SK-N-SH treated with all-trans-retinoic acid at 6 μM for 48 hours (cell line): ENCODE measurements around the gene ANP32B.

Source experiments
- ATAC-seq: fragments of 200-7000 bp; cut with Tn5 transposase; 3 replicates; pipeline ENCODE4 v1.9.1; 2020; ENCODE audit warnings: mild to moderate bottlenecking, moderate library complexity
- BACH2 ChIP-seq: fragments of 250-450 bp; sonication (Bioruptor Pico); IDR thresholded peaks from 2 replicates; pipeline ENCODE4 v1.9.0; 2021; ENCODE audit warnings: mild to moderate bottlenecking, borderline replicate concordance
- CREB5 ChIP-seq: fragments of 250-450 bp; sonication (Bioruptor Pico); IDR thresholded peaks from 2 replicates; pipeline ENCODE4 v1.5.1; 2020; ENCODE audit warnings: low read depth, mild to moderate bottlenecking, moderate library complexity
- CSDC2 ChIP-seq: fragments of 250-450 bp; sonication (Bioruptor Pico); IDR thresholded peaks from 2 replicates; pipeline ENCODE4 v1.5.0; 2020; ENCODE audit warnings: mild to moderate bottlenecking, moderate library complexity
- CSRNP3 ChIP-seq: fragments of 250-450 bp; sonication (Bioruptor Pico); IDR thresholded peaks from 2 replicates; pipeline ENCODE4 v1.5.1; 2021; ENCODE audit warnings: mild to moderate bottlenecking, moderate library complexity
- ESRRG ChIP-seq: fragments of 250-450 bp; sonication (Bioruptor Pico); IDR thresholded peaks from 2 replicates; pipeline ENCODE4 v1.6.1; 2021; ENCODE audit warnings: mild to moderate bottlenecking
- GLIS3 ChIP-seq: fragments of 250-450 bp; sonication (Bioruptor Pico); IDR thresholded peaks from 2 replicates; pipeline ENCODE4 v1.5.0; 2020; ENCODE audit warnings: mild to moderate bottlenecking, moderate library complexity
- ISL1 ChIP-seq: fragments of 250-450 bp; sonication (Bioruptor Pico); IDR thresholded peaks from 2 replicates; pipeline ENCODE4 v2.1.2; 2022; ENCODE audit warnings: mild to moderate bottlenecking, moderate library complexity
- PATZ1 ChIP-seq: fragments of 250-450 bp; sonication (Bioruptor Pico); IDR thresholded peaks from 2 replicates; pipeline ENCODE4 v1.8.0; 2020; ENCODE audit warnings: mild to moderate bottlenecking, moderate library complexity, borderline replicate concordance
- POU6F1 ChIP-seq: fragments of 250-450 bp; sonication (Bioruptor Pico); IDR thresholded peaks from 2 replicates; pipeline ENCODE4 v1.8.0; 2021; ENCODE audit warnings: low read depth, mild to moderate bottlenecking, moderate library complexity, borderline replicate concordance
- PPARA ChIP-seq: fragments of 250-450 bp; sonication (Bioruptor Pico); IDR thresholded peaks from 2 replicates; pipeline ENCODE4 v1.5.0; 2020; ENCODE audit warnings: mild to moderate bottlenecking, borderline replicate concordance
- RARB ChIP-seq: fragments of 250-450 bp; sonication (Bioruptor Pico); IDR thresholded peaks from 2 replicates; pipeline ENCODE4 v1.8.0; 2021; ENCODE audit warnings: mild to moderate bottlenecking, moderate library complexity
- SNAI2 ChIP-seq: fragments of 250-450 bp; sonication (Bioruptor Pico); IDR thresholded peaks from 2 replicates; pipeline ENCODE4 v1.5.0; 2020; ENCODE audit warnings: mild to moderate bottlenecking, moderate library complexity
- TCF4 ChIP-seq: fragments of 250-450 bp; sonication (Bioruptor Pico); IDR thresholded peaks from 2 replicates; pipeline ENCODE4 v1.8.0; 2021; ENCODE audit warnings: mild to moderate bottlenecking, moderate library complexity, borderline replicate concordance
- TOX ChIP-seq: fragments of 250-450 bp; sonication (Bioruptor Pico); IDR thresholded peaks from 2 replicates; pipeline ENCODE4 v1.8.0; 2021; ENCODE audit warnings: mild to moderate bottlenecking, moderate library complexity, borderline replicate concordance
- TSHZ2 ChIP-seq: fragments of 250-450 bp; sonication (Bioruptor Pico); IDR thresholded peaks from 2 replicates; pipeline ENCODE4 v1.5.0; 2020; ENCODE audit warnings: mild to moderate bottlenecking, moderate library complexity
- ZC3H10 ChIP-seq: fragments of 250-450 bp; sonication (Bioruptor Pico); IDR thresholded peaks from 2 replicates; pipeline ENCODE4 v1.5.1; 2021; ENCODE audit warnings: mild to moderate bottlenecking, moderate library complexity
- ZFP3 ChIP-seq: fragments of 250-450 bp; sonication (Bioruptor Pico); IDR thresholded peaks from 2 replicates; pipeline ENCODE4 v1.5.0; 2020; ENCODE audit warnings: mild to moderate bottlenecking, moderate library complexity
- ZFP30 ChIP-seq: fragments of 450-650 bp; formaldehyde crosslinking; IDR thresholded peaks from 2 replicates; pipeline ENCODE4 v1.5.0; 2022; ENCODE audit warnings: mild to moderate bottlenecking, moderate library complexity
- ZNF565 ChIP-seq: fragments of 450-650 bp; formaldehyde crosslinking; conservative IDR thresholded peaks from 2 replicates; pipeline ENCODE4 v1.5.0; 2020; ENCODE audit warnings: low read depth, mild to moderate bottlenecking, moderate library complexity
- ZNF70 ChIP-seq: fragments of 450-650 bp; formaldehyde crosslinking; IDR thresholded peaks from 2 replicates; pipeline ENCODE4 v1.5.0; 2020; ENCODE audit warnings: mild to moderate bottlenecking, moderate library complexity
- ZNF8 ChIP-seq: fragments of 450-650 bp; formaldehyde crosslinking; IDR thresholded peaks from 2 replicates; pipeline ENCODE4 v1.5.0; 2020; ENCODE audit warnings: mild to moderate bottlenecking, moderate library complexity

The ANP32B gene

GRCh38 chr9:98007251-98007928, 24.2 kb downstream of the ANP32B start:
- no peak for TF ChIP-seq GLIS3 (CRISPR knock-in tag)
- no peak for TF ChIP-seq CREB5 (CRISPR knock-in tag)
- TF ChIP-seq CSRNP3 (CRISPR knock-in tag): no peak
- no peak for TF ChIP-seq TCF4 (CRISPR knock-in tag)
- TF ChIP-seq ISL1 (CRISPR knock-in tag): no peak
- ATAC-seq: no peak

- ATAC-seq: no peak
- TF ChIP-seq ZC3H10 (CRISPR knock-in tag) (no peak), ZFP3 (CRISPR knock-in tag) (no peak), ZNF565 (CRISPR knock-in tag) (no peak), TCF4 (CRISPR knock-in tag) (no peak), SNAI2 (no peak), CSDC2 (CRISPR knock-in tag) (no peak)
Measured at GRCh38 chr9:98008764-98009163, 25.6 kb downstream of the ANP32B start.

GRCh38 chr9:98009437-98009836, 26.3 kb downstream of the ANP32B start:
- TF ChIP-seq PPARA (CRISPR knock-in tag) (no peak), ZNF70 (CRISPR knock-in tag) (no peak), ZFP30 (CRISPR knock-in tag) (no peak), ZFP3 (CRISPR knock-in tag) (no peak), CSRNP3 (CRISPR knock-in tag) (no peak), SNAI2 (no peak), BACH2 (CRISPR knock-in tag) (no peak), ZC3H10 (CRISPR knock-in tag) (no peak), CREB5 (CRISPR knock-in tag) (no peak), ISL1 (CRISPR knock-in tag) (no peak), GLIS3 (CRISPR knock-in tag) (no peak), POU6F1 (CRISPR knock-in tag) (no peak)
- TF ChIP-seq, all 23 proteins: peak for 0
- no peak for ATAC-seq

GRCh38 chr9:98009936-98010335, 26.8 kb downstream of the ANP32B start:
- no peak for ATAC-seq
- no peak for TF ChIP-seq ZNF8 (CRISPR knock-in tag)
- no peak for TF ChIP-seq PATZ1 (CRISPR knock-in tag)
- TF ChIP-seq BACH2 (CRISPR knock-in tag): no peak
- TF ChIP-seq CREB5 (CRISPR knock-in tag): no peak
- no peak for TF ChIP-seq RARB
- TF ChIP-seq ESRRG (CRISPR knock-in tag): no peak
- no peak for TF ChIP-seq GLIS3 (CRISPR knock-in tag)
- no peak for TF ChIP-seq TOX (CRISPR knock-in tag)
- TF ChIP-seq ZFP30 (CRISPR knock-in tag): no peak
- no peak for TF ChIP-seq ZNF565 (CRISPR knock-in tag)
- no peak for TF ChIP-seq ZNF70 (CRISPR knock-in tag)
- TF ChIP-seq CSDC2 (CRISPR knock-in tag): no peak
- TF ChIP-seq PPARA (CRISPR knock-in tag): no peak
- TF ChIP-seq TSHZ2 (CRISPR knock-in tag): no peak
- TF ChIP-seq ZC3H10 (CRISPR knock-in tag): no peak
- no peak for TF ChIP-seq ZFP3 (CRISPR knock-in tag)
